K562 (cell line): Measurements from ENCODE around the gene PHF14. TPM values are rescaled to one million over a fixed set of nuclear protein-coding genes. Genes with fewer than 3 reads are reported as not detected.
A peak's percentile ranks its signal among the peaks of the same experiment; 100 is the strongest.

Experiments used
- BCLAF1 ChIP-seq, 2 experiments: fragments of 450-650 bp in 1 of 2; IDR thresholded peaks; 2 replicates each; pipeline ENCODE4 v1.6.1; 2011 to 2017; ENCODE audit warnings: low read depth in 2 of 2, antibody characterized with exemption in 1 of 2, borderline replicate concordance in 1 of 2, low read length in 1 of 2, mild to moderate bottlenecking in 1 of 2, mixed read lengths in 1 of 2; ENCODE audit not compliant: control insufficient read depth in 1 of 2
- BRF2 ChIP-seq: IDR thresholded peaks from 3 replicates; pipeline ENCODE4 v1.6.1; 2011; ENCODE audit warnings: borderline replicate concordance, mild to moderate bottlenecking; ENCODE audit not compliant: insufficient read length, insufficient read depth
- ELF4 ChIP-seq: fragments of 450-650 bp; formaldehyde crosslinking; IDR thresholded peaks from 2 replicates; pipeline ENCODE4 v1.4.0; 2022; ENCODE audit warnings: missing genetic modification characterization
- FOXK1 ChIP-seq: sonication (generic); formaldehyde crosslinking; IDR thresholded peaks from 2 replicates; pipeline ENCODE4 v1.8.0; 2022; ENCODE audit warnings: missing genetic modification reagents, mild to moderate bottlenecking, borderline replicate concordance
- HBP1 ChIP-seq: fragments of 450-650 bp; formaldehyde crosslinking; IDR thresholded peaks from 2 replicates; pipeline ENCODE4 v1.4.0; 2022; ENCODE audit warnings: missing genetic modification characterization
- HIVEP1 ChIP-seq: fragments of 250-450 bp; sonication (Bioruptor Pico); IDR thresholded peaks from 2 replicates; pipeline ENCODE4 v1.4.0; 2020; ENCODE audit warnings: mild to moderate bottlenecking
- ILF3 ChIP-seq: fragments of 450-650 bp; IDR thresholded peaks from 2 replicates; pipeline ENCODE4 v1.6.1; 2018; ENCODE audit warnings: antibody characterized with exemption, mild to moderate bottlenecking, moderate library complexity, borderline replicate concordance
- MBD1 ChIP-seq: fragments of 250-450 bp; sonication (Bioruptor Pico); IDR thresholded peaks from 2 replicates; pipeline ENCODE4 v1.8.0; 2022; ENCODE audit warnings: inconsistent platforms
- MEF2D ChIP-seq: conservative IDR thresholded peaks from 2 replicates; pipeline ENCODE4 v1.6.1; 2016; ENCODE audit warnings: low read depth, missing genetic modification characterization, missing compliant biosample characterization
- NCOA2 ChIP-seq, 2 experiments: fragments of 450-650 bp; IDR thresholded peaks; 2 replicates each; pipeline ENCODE4 v1.6.1; 2018; ENCODE audit warnings: mild to moderate bottlenecking in 2 of 2, moderate library complexity in 1 of 2; ENCODE audit not compliant: partially characterized antibody in 2 of 2
- RUNX1 ChIP-seq: sonication (generic); IDR thresholded peaks from 2 replicates; pipeline ENCODE4 v1.6.1; 2016; ENCODE audit warnings: antibody characterized with exemption, low read depth
- TCF7L2 ChIP-seq: fragments of 150-350 bp; IDR thresholded peaks from 2 replicates; pipeline ENCODE4 v1.6.1; 2016; ENCODE audit warnings: low read depth, mild to moderate bottlenecking, low read length, moderate library complexity
- TFAM ChIP-seq: fragments of 250-450 bp; sonication (Bioruptor Pico); conservative IDR thresholded peaks from 2 replicates; pipeline ENCODE4 v1.5.0; 2021; ENCODE audit warnings: mild to moderate bottlenecking, moderate library complexity
- TRIM24 ChIP-seq, 2 experiments: fragments of 450-650 bp; IDR thresholded peaks; 2 replicates each; pipeline ENCODE4 v1.6.1; 2016
- ZMIZ1 ChIP-seq, 2 experiments: fragments of 150-350 bp in 1 of 2; IDR thresholded peaks; 2 replicates each; pipeline ENCODE4 v1.6.1; 2012 to 2016; ENCODE audit warnings: low read depth in 2 of 2, low read length in 2 of 2, mild to moderate bottlenecking in 1 of 2, moderate library complexity in 1 of 2
- polyA plus RNA-seq, 8 experiments: library from polyadenylated mRNA; depleted of rRNA in 4 of 8; stranded (reverse) in 5 of 8; unstranded in 3 of 8; fragments of >200 nt; fragmentation: Nextera tagmentation in 2 of 8; fragmentation: Illumina TruSeq in 1 of 8; extraction: Ambion mirVana in 2 of 8; extraction: Trizol in 1 of 8; gene quantifications; 2 replicates each; pipeline versions ENCODE4 v1.2.1 to v1.2.3, GENCODE V29; 2011 to 2014; ENCODE audit warnings: inconsistent platforms in 1 of 8, missing spikeins in 1 of 8
- total RNA-seq, 7 experiments: library from RNA; depleted of rRNA in 6 of 7; stranded (reverse); fragments of >200 nt in 6 of 7; fragmentation: Illumina TruSeq in 2 of 7; extraction: Trizol in 2 of 7; gene quantifications; 2 replicates each; pipeline versions ENCODE4 v1.2.1 to v1.2.3, GENCODE V29; 2011 to 2021; ENCODE audit warnings: low replicate concordance in 1 of 7

The PHF14 gene
- total and polyA plus RNA-seq, 9 of the 15 experiments (the other 6 are each of a cell fraction or from before 2014, with no cell fraction given) = 27.5 to 67.6 (median 41.4) TPM

- no peak for TF ChIP-seq HBP1 (CRISPR knock-in tag)
- peak; percentile 16 to 24; a peak in 1 of 4 replicates for TF ChIP-seq TRIM24 (IDR thresholded peaks at IDR 0.05)
- no peak for TF ChIP-seq TFAM (CRISPR knock-in tag)
- no peak; a peak in 1 of 4 replicates for TF ChIP-seq ZMIZ1 (IDR thresholded peaks at IDR 0.05; ENCODE audit: low read depth in 2 of 2, low read length in 2 of 2)
- TF ChIP-seq FOXK1 (CRISPR knock-in tag) = no peak
- no peak for TF ChIP-seq HIVEP1 (CRISPR knock-in tag)
- TF ChIP-seq NCOA2 (IDR thresholded peaks at IDR 0.05; ENCODE audit: partially characterized antibody in 2 of 2) = no peak
- TF ChIP-seq BRF2 = no peak
- TF ChIP-seq ILF3 = no peak
- 0 out of 2 replicates have a peak, but pooled peaks have one; percentile 44 for TF ChIP-seq ELF4 (CRISPR knock-in tag)
- no peak for TF ChIP-seq RUNX1
- no peak for TF ChIP-seq TCF7L2
- no peak for TF ChIP-seq MBD1 (CRISPR knock-in tag)
- TF ChIP-seq MEF2D (tag) = no peak
- no peak for TF ChIP-seq BCLAF1 (IDR thresholded peaks at IDR 0.05; ENCODE audit: borderline replicate concordance in 1 of 2, control insufficient read depth in 1 of 2, low read depth in 2 of 2, low read length in 1 of 2)
Observed at GRCh38 chr7:10973061-10973941, at the start of gene PHF14 (continued).
